H9 (cell line): ENCODE measurements around the gene MXD4. TPM values are rescaled to one million over a fixed set of nuclear protein-coding genes. Genes with fewer than 3 reads are reported as not detected.

Source experiments
- DNase-seq: peaks from one replicate; pipeline ENCODE4 v3.0.0-alpha.2; 2017
- H2AFZ ChIP-seq: one replicate; pipeline ENCODE4 v1.6.1; 2013; ENCODE audit warnings: mild to moderate bottlenecking, low read length, control low read depth, moderate library complexity
- H2AK5ac ChIP-seq: 2 replicates; pipeline ENCODE4 v1.6.1; 2013; ENCODE audit warnings: low read length, control low read depth, mixed read lengths; ENCODE audit not compliant: insufficient read length
- H2BK120ac ChIP-seq: one replicate; pipeline ENCODE4 v1.6.1; 2013; ENCODE audit warnings: low read depth, mild to moderate bottlenecking, low read length, control low read depth, inconsistent platforms; ENCODE audit not compliant: poor library complexity, severe bottlenecking
- H2BK12ac ChIP-seq: 2 replicates; pipeline ENCODE4 v1.6.1; 2013; ENCODE audit warnings: low read length, control low read depth, mixed read lengths, low read depth; ENCODE audit not compliant: insufficient read length
- H2BK15ac ChIP-seq: 2 replicates; pipeline ENCODE4 v1.6.1; 2013; ENCODE audit warnings: low read depth, low read length, control low read depth
- H2BK20ac ChIP-seq: one replicate; pipeline ENCODE4 v1.6.1; 2013; ENCODE audit warnings: low read depth, mild to moderate bottlenecking, low read length, control low read depth, inconsistent platforms; ENCODE audit not compliant: poor library complexity, severe bottlenecking
- H2BK5ac ChIP-seq: 2 replicates; pipeline ENCODE4 v1.6.1; 2013; ENCODE audit warnings: low read length, control low read depth, mixed read lengths; ENCODE audit not compliant: insufficient read length
- H3K14ac ChIP-seq: 2 replicates; pipeline ENCODE4 v1.6.1; 2013; ENCODE audit warnings: low read length, control low read depth; ENCODE audit not compliant: insufficient read depth
- H3K18ac ChIP-seq: 2 replicates; pipeline ENCODE4 v1.6.1; 2013; ENCODE audit warnings: low read depth, mild to moderate bottlenecking, mixed read lengths, low read length, control low read depth; ENCODE audit not compliant: insufficient read length
- H3K23ac ChIP-seq: 2 replicates; pipeline ENCODE4 v1.6.1; 2013; ENCODE audit warnings: low read length, control low read depth, mixed read lengths, low read depth; ENCODE audit not compliant: insufficient read length
- H3K23me2 ChIP-seq: 2 replicates; pipeline ENCODE4 v1.6.1; 2013; ENCODE audit warnings: low read depth, mild to moderate bottlenecking, mixed read lengths, low read length, control low read depth; ENCODE audit not compliant: insufficient read length, poor library complexity, severe bottlenecking
- H3K27ac ChIP-seq: 2 replicates; pipeline ENCODE4 v1.5.1; 2013; ENCODE audit warnings: low read length, control low read depth, mixed read lengths, low read depth; ENCODE audit not compliant: insufficient read length
- H3K27me3 ChIP-seq: 2 replicates; pipeline ENCODE4 v1.6.1; 2013; ENCODE audit warnings: low read length, control low read depth, inconsistent platforms; ENCODE audit not compliant: insufficient read depth
- H3K4ac ChIP-seq: 2 replicates; pipeline ENCODE4 v1.6.1; 2013; ENCODE audit warnings: low read depth, mild to moderate bottlenecking, control low read depth, inconsistent platforms, low read length, moderate library complexity
- H3K4me1 ChIP-seq: 2 replicates; pipeline ENCODE4 v1.6.1; 2013; ENCODE audit warnings: low read length, control low read depth, inconsistent platforms; ENCODE audit not compliant: insufficient read depth
- H3K4me2 ChIP-seq: 2 replicates; pipeline ENCODE4 v1.6.1; 2013; ENCODE audit warnings: low read length, control low read depth, mixed read lengths; ENCODE audit not compliant: insufficient read length, insufficient read depth
- H3K56ac ChIP-seq: 2 replicates; pipeline ENCODE4 v1.6.1; 2013; ENCODE audit warnings: low read depth, mild to moderate bottlenecking, mixed read lengths, low read length, control low read depth; ENCODE audit not compliant: insufficient read length
- H3K79me1 ChIP-seq: 2 replicates; pipeline ENCODE4 v1.6.1; 2013; ENCODE audit warnings: low read depth, mild to moderate bottlenecking, moderate library complexity, low read length, control low read depth, inconsistent platforms; ENCODE audit not compliant: insufficient read depth, poor library complexity, severe bottlenecking
- H3K79me2 ChIP-seq: 2 replicates; pipeline ENCODE4 v1.6.1; 2013; ENCODE audit warnings: low read length, control low read depth, inconsistent platforms; ENCODE audit not compliant: insufficient read depth
- H3K9ac ChIP-seq: 2 replicates; pipeline ENCODE4 v1.6.1; 2013; ENCODE audit warnings: low read length, control low read depth, mixed read lengths; ENCODE audit not compliant: insufficient read length; ENCODE audit errors: extremely low read depth
- H3K9me3 ChIP-seq: one replicate; pipeline ENCODE4 v1.6.1; 2013; ENCODE audit warnings: low read depth, low read length, inconsistent platforms; ENCODE audit not compliant: control insufficient read depth
- H3T11ph ChIP-seq: one replicate; pipeline ENCODE4 v1.6.1; 2013; ENCODE audit warnings: mild to moderate bottlenecking, low read length, control low read depth, inconsistent platforms
- H4K20me1 ChIP-seq: one replicate; pipeline ENCODE4 v1.6.1; 2013; ENCODE audit not compliant: control insufficient read depth, insufficient read length, insufficient read depth
- H4K5ac ChIP-seq: 2 replicates; pipeline ENCODE4 v1.6.1; 2013; ENCODE audit warnings: low read depth, mild to moderate bottlenecking, mixed read lengths, low read length, control low read depth; ENCODE audit not compliant: insufficient read length
- H4K8ac ChIP-seq: replicated peaks from 2 replicates; pipeline ENCODE4 v1.6.1; 2013; ENCODE audit warnings: low read length, control low read depth, mixed read lengths, low read depth; ENCODE audit not compliant: insufficient read length
- H4K91ac ChIP-seq: 2 replicates; pipeline ENCODE4 v1.6.1; 2013; ENCODE audit warnings: low read depth, mild to moderate bottlenecking, moderate library complexity, mixed read lengths, low read length, control low read depth; ENCODE audit not compliant: insufficient read length
- H3K27ac Mint-ChIP-seq, 3 experiments: 2 replicates in 2 of 3; 3 replicates in 1 of 3; pipeline ENCODE4 v1.8.0; 2020 to 2021; ENCODE audit warnings: mixed read lengths in 3 of 3, mild to moderate bottlenecking in 1 of 3, moderate library complexity in 1 of 3
- H3K27me3 Mint-ChIP-seq: 2 replicates; pipeline ENCODE4 v1.8.0; 2021; ENCODE audit warnings: low read depth, mild to moderate bottlenecking, moderate library complexity, mixed read lengths
- H3K36me3 Mint-ChIP-seq, 3 experiments: 2 replicates in 2 of 3; 3 replicates in 1 of 3; pipeline ENCODE4 v1.8.0; 2020 to 2021; ENCODE audit warnings: low read depth in 3 of 3, mixed read lengths in 3 of 3; ENCODE audit not compliant: insufficient read depth in 1 of 3
- H3K4me1 Mint-ChIP-seq, 2 experiments: 2 replicates each; pipeline ENCODE4 v1.8.0; 2020; ENCODE audit warnings: mixed read lengths in 2 of 2
- H3K4me3 Mint-ChIP-seq, 2 experiments: 2 replicates in 1 of 2; 3 replicates in 1 of 2; pipeline ENCODE4 v1.8.0; 2020 to 2021; ENCODE audit warnings: mild to moderate bottlenecking in 2 of 2, mixed read lengths in 2 of 2, moderate library complexity in 1 of 2
- H3K9me3 Mint-ChIP-seq, 2 experiments: 2 replicates in 1 of 2; 3 replicates in 1 of 2; pipeline ENCODE4 v1.8.0; 2020; ENCODE audit warnings: mild to moderate bottlenecking in 2 of 2, mixed read lengths in 2 of 2, moderate library complexity in 1 of 2
- CTCF ChIP-seq: fragments of 200-600 bp; sonication (generic); conservative IDR thresholded peaks from 3 replicates; pipeline ENCODE4 v1.8.0; 2021; ENCODE audit warnings: antibody characterized with exemption, mild to moderate bottlenecking
- WGBS: extraction: QIAGEN DNeasy Blood & Tissue Kit; methylation state at CpG from one replicate; pipeline ENCODE4 v1.1.7; 2013; ENCODE audit warnings: missing lambda C conversion rate, low lambda C conversion rate, mixed read lengths; ENCODE audit not compliant: insufficient read length; ENCODE audit errors: extremely low coverage; 5-methylcytosine and 5-hydroxymethylcytosine counted together
- total RNA-seq: library from RNA; stranded (reverse); gene quantifications from 2 replicates; pipeline ENCODE4 v1.2.1, GENCODE V29; 2021

Gene MXD4
- total RNA-seq, 1 experiment from 2014 or later: 24.1 TPM

DNA sequence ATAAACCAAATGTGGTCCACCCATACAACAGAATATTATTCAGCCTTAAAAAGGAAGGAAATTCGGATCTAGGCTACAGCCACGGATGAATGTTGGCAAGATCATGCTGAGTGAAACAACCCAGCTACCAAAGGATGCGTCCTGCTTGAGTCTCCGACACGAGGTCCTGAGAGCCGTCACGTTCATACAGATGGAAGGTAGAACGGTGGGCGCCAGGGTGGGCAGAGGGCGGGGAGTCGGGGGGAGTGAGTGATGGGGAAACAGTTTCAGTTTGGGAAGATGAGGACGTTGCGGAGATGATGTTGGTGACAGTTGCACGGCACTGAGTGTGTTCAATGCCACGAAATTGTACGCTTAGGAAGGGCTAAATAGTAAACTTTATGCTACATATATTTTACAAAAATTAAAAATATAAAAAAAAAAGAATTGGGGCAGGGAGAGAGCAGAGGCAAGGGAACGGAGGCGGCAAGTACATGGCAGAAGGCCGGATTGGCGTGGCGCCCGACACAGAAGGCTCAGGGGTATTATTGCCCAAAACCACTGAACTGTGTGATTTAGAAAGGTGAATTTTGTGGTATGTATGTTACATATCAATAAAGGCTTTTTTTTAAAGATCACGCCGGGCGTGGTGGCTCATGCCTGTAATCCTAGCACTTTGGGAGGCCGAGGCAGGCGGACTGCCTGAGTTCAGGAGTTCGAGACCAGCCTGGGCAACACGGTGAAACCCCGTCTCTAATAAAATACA is 14.8 kb upstream of the MXD4 start:
- Histone ChIP-seq H3K14ac (no peak overlapping the region), H3K18ac (no peak overlapping the region), H3K23me2 (no peaks in the 10 kb centered on the region), H2BK5ac (no peak overlapping the region), H3K79me1 (no peaks in the 10 kb centered on the region), H2AK5ac (no peak overlapping the region), H3T11ph (no peak overlapping the region), H2BK12ac (no peak overlapping the region), H3K4me1 (no peaks in the 10 kb centered on the region), H3K4me2 (no peak overlapping the region), H2BK120ac (no peak overlapping the region), H4K5ac (no peak overlapping the region), H2AFZ (no peak overlapping the region), H3K79me2 (no peaks in the 10 kb centered on the region), H3K56ac (no peak overlapping the region), H3K9me3 (no peaks in the 10 kb centered on the region), H2BK20ac (no peak overlapping the region), H4K20me1 (no peaks in the 10 kb centered on the region), H3K23ac (no peak overlapping the region), H3K9ac (no peak overlapping the region), H3K27ac (no peak overlapping the region), H4K8ac (no peak overlapping the region), H2BK15ac (no peak overlapping the region), H4K91ac (no peak overlapping the region), H3K4ac (no peak overlapping the region), H3K27me3 (no peaks in the 10 kb centered on the region)
- TF ChIP-seq CTCF: no peak
- DNase-seq: no peak
- peaks cover 3% of the 10 kb centered on the region for H3K27me3 Mint-ChIP-seq
- no peak overlapping the region for H3K27ac Mint-ChIP-seq
- H3K4me3 Mint-ChIP-seq: no peak overlapping the region
- no peaks in the 10 kb centered on the region for H3K9me3 Mint-ChIP-seq
- no peaks in the 10 kb centered on the region; a peak in 1 of 7 replicates for H3K36me3 Mint-ChIP-seq
- WGBS: no CpG with 5 or more reads among the region's 30 CpGs
- H3K4me1 Mint-ChIP-seq: no peaks in the 10 kb centered on the region; a peak in 1 of 4 replicates
